IMR-90 (cell line): ENCODE measurements around the gene IFFO2. TPM values are rescaled to one million over a fixed set of nuclear protein-coding genes. Genes with fewer than 3 reads are reported as not detected.

Experiments
- ATAC-seq: fragments of 200-7000 bp; cut with Tn5 transposase; 2 replicates; pipeline ENCODE4 v1.9.1; 2020; ENCODE audit warnings: low read depth, mild to moderate bottlenecking, moderate library complexity
- BruUV-seq: library from RNA; stranded (reverse); fragments of 400-500 nt; replicated peaks from 2 replicates; lab custom pipeline; 2021; lab: Mats Ljungman, UMichigan
- CTCF ChIA-PET: fragments of 300-600 bp; formaldehyde crosslinking; extraction: SDS; loops from one replicate; lab custom pipeline; 2021; ENCODE audit warnings: antibody characterized with exemption; lab: Yijun Ruan, JAX
- POLR2A ChIA-PET: fragments of 300-600 bp; sonication (Branson Sonifier 250); formaldehyde crosslinking; loops from one replicate; lab custom pipeline; 2022; ENCODE audit warnings: antibody characterized with exemption; ENCODE audit not compliant: unreplicated experiment; lab: Charles Lee
- DNase-seq: peaks from one replicate; pipeline ENCODE4 v3.0.0; 2013
- H2AFZ ChIP-seq: replicated peaks from 2 replicates; pipeline ENCODE3; 2013; ENCODE audit warnings: low read length, mild to moderate bottlenecking; ENCODE audit not compliant: poor library complexity
- H2AK5ac ChIP-seq: 2 replicates; pipeline ENCODE4 v1.6.1; 2013; ENCODE audit warnings: low read depth, low read length, inconsistent platforms
- H2AK9ac ChIP-seq: replicated peaks from 2 replicates; pipeline ENCODE3; 2013; ENCODE audit warnings: mild to moderate bottlenecking, low read depth, low read length, moderate library complexity; ENCODE audit not compliant: poor library complexity
- H2BK120ac ChIP-seq: 2 replicates; pipeline ENCODE4 v1.6.1; 2013; ENCODE audit warnings: low read depth, low read length, inconsistent platforms
- H2BK15ac ChIP-seq: 3 replicates; pipeline ENCODE4 v1.6.1; 2013; ENCODE audit warnings: low read depth, low read length, inconsistent platforms
- H2BK20ac ChIP-seq: 2 replicates; pipeline ENCODE4 v1.6.1; 2013; ENCODE audit warnings: low read depth, mild to moderate bottlenecking, inconsistent platforms, low read length, moderate library complexity
- H2BK5ac ChIP-seq: 2 replicates; pipeline ENCODE4 v1.6.1; 2013; ENCODE audit warnings: mild to moderate bottlenecking, low read depth, low read length, inconsistent platforms; ENCODE audit not compliant: poor library complexity, severe bottlenecking
- H3K14ac ChIP-seq: replicated peaks from 2 replicates; pipeline ENCODE4 v1.6.1; 2013; ENCODE audit warnings: low read depth, low read length, inconsistent platforms
- H3K18ac ChIP-seq: 2 replicates; pipeline ENCODE4 v1.6.1; 2013; ENCODE audit warnings: low read depth, low read length, control low read depth
- H3K23ac ChIP-seq: 2 replicates; pipeline ENCODE4 v1.6.1; 2013; ENCODE audit warnings: low read depth, low read length, inconsistent platforms
- H3K27ac ChIP-seq: 2 replicates; pipeline ENCODE4 v1.5.1; 2013; ENCODE audit warnings: mild to moderate bottlenecking, control low read depth, low read length; ENCODE audit not compliant: insufficient read depth
- H3K27me3 ChIP-seq: 2 replicates; pipeline ENCODE4 v1.6.1; 2013; ENCODE audit warnings: low read length; ENCODE audit not compliant: control insufficient read depth, insufficient read depth
- H3K36me3 ChIP-seq: 2 replicates; pipeline ENCODE4 v1.6.1; 2013; ENCODE audit warnings: low read length, mixed read lengths; ENCODE audit not compliant: control insufficient read depth, insufficient read depth
- H3K4ac ChIP-seq: 2 replicates; pipeline ENCODE4 v1.6.1; 2013; ENCODE audit warnings: low read depth, low read length, inconsistent platforms
- H3K4me1 ChIP-seq: 2 replicates; pipeline ENCODE4 v1.6.1; 2013; ENCODE audit warnings: low read length, mixed read lengths; ENCODE audit not compliant: control insufficient read depth, insufficient read depth
- H3K4me2 ChIP-seq: 2 replicates; pipeline ENCODE4 v1.6.1; 2013; ENCODE audit warnings: low read depth, mild to moderate bottlenecking, control low read depth, low read length, moderate library complexity
- H3K4me3 ChIP-seq: 2 replicates; pipeline ENCODE4 v1.5.1; 2013; ENCODE audit warnings: low read depth, mild to moderate bottlenecking, control low read depth, low read length, moderate library complexity; ENCODE audit not compliant: insufficient read depth
- H3K56ac ChIP-seq: 2 replicates; pipeline ENCODE4 v1.6.1; 2013; ENCODE audit warnings: low read length, inconsistent platforms; ENCODE audit not compliant: insufficient read depth; ENCODE audit errors: extremely low read depth
- H3K79me1 ChIP-seq, 2 experiments: 2 replicates each; pipeline ENCODE4 v1.6.1; 2013; ENCODE audit warnings: low read length in 2 of 2, inconsistent platforms in 1 of 2, low read depth in 1 of 2
- H3K9ac ChIP-seq: 2 replicates; pipeline ENCODE4 v1.6.1; 2013; ENCODE audit warnings: low read depth, low read length, control low read depth
- H3K9me1 ChIP-seq: 2 replicates; pipeline ENCODE4 v1.6.1; 2013; ENCODE audit warnings: low read length, inconsistent platforms; ENCODE audit not compliant: insufficient read depth
- H3K9me3 ChIP-seq: 2 replicates; pipeline ENCODE4 v1.6.1; 2013; ENCODE audit warnings: low read length; ENCODE audit not compliant: control insufficient read depth, insufficient read depth
- H4K20me1 ChIP-seq: 2 replicates; pipeline ENCODE4 v1.6.1; 2013; ENCODE audit warnings: low read length, inconsistent platforms; ENCODE audit not compliant: insufficient read depth
- H4K5ac ChIP-seq: 2 replicates; pipeline ENCODE4 v1.6.1; 2013; ENCODE audit warnings: mild to moderate bottlenecking, low read depth, low read length, control low read depth
- H4K8ac ChIP-seq, 2 experiments: 2 replicates each; pipeline ENCODE4 v1.6.1; 2013; ENCODE audit warnings: low read depth in 2 of 2, low read length in 2 of 2, control low read depth in 1 of 2, inconsistent platforms in 1 of 2
- H4K91ac ChIP-seq: 2 replicates; pipeline ENCODE4 v1.6.1; 2013; ENCODE audit warnings: low read depth, low read length, inconsistent platforms; ENCODE audit not compliant: insufficient read depth
- MXI1 ChIP-seq: IDR thresholded peaks from 2 replicates; pipeline ENCODE4 v1.6.1; 2012; ENCODE audit warnings: low read depth, mild to moderate bottlenecking, low read length, moderate library complexity, borderline replicate concordance
- RCOR1 ChIP-seq: IDR thresholded peaks from 2 replicates; pipeline ENCODE4 v1.6.1; 2012; ENCODE audit warnings: mild to moderate bottlenecking, low read length, improper control_type of control experiment; ENCODE audit not compliant: insufficient replicate concordance
- RFX5 ChIP-seq: IDR thresholded peaks from 2 replicates; pipeline ENCODE4 v1.8.0; 2012; ENCODE audit warnings: low read depth, mild to moderate bottlenecking, low read length, moderate library complexity
- SMC3 ChIP-seq: fragments of 150-350 bp; IDR thresholded peaks from 2 replicates; pipeline ENCODE4 v1.6.1; 2016; ENCODE audit warnings: low read depth, mild to moderate bottlenecking, antibody characterized with exemption, low read length, moderate library complexity
- USF2 ChIP-seq: fragments of 150-350 bp; IDR thresholded peaks from 2 replicates; pipeline ENCODE4 v1.6.1; 2017; ENCODE audit warnings: mild to moderate bottlenecking, antibody characterized with exemption, low read length, low read depth
- WGBS, 2 experiments: methylation state at CpG; one replicate each; pipeline versions ENCODE4 v1.1.5 to v1.1.7; 2013; ENCODE audit warnings: missing lambda C conversion rate in 2 of 2; ENCODE audit not compliant: insufficient read length in 1 of 2; ENCODE audit errors: extremely low coverage in 2 of 2; 5-methylcytosine and 5-hydroxymethylcytosine counted together
- dilution Hi-C: fragments of 300-500 bp; cut with HindIII; formaldehyde crosslinking; loops from one replicate; pipeline ENCODE4 v1.14.3; 2018; ENCODE audit warnings: low sequenced_read_pairs; ENCODE audit not compliant: unreplicated experiment
- in situ Hi-C: fragments of 300-500 bp; cut with MboI; formaldehyde crosslinking; loops from 3 replicates; pipeline ENCODE4 v1.14.3; 2019; ENCODE audit warnings: low sequenced_read_pairs, inconsistent platforms, mixed read lengths
- intact Hi-C: fragments of 100-400 bp; cut with micrococcal nuclease; formaldehyde crosslinking; loops from 2 replicates; pipeline ENCODE4 v1.10.0; 2022
- polyA plus RNA-seq, 3 experiments: library from polyadenylated mRNA; depleted of rRNA; stranded (reverse); fragments of >200 nt; gene quantifications; 2 replicates each; pipeline ENCODE4 v1.2.3, GENCODE V29; 2012; ENCODE audit warnings: low replicate concordance in 1 of 3
- total RNA-seq: library from RNA; depleted of rRNA; stranded (reverse); fragments of >200 nt; gene quantifications from 2 replicates; pipeline ENCODE4 v1.2.3, GENCODE V29; 2012

The IFFO2 gene
- total and polyA plus RNA-seq, 2 of the 4 experiments (the other 2 are of a cell fraction) = 14.5 to 18.2 TPM

GRCh38 chr1:18879215-18879790, 77.2 kb downstream of the IFFO2 start:
- intact Hi-C loops = no loop called here
- Histone ChIP-seq H3K4me3 (no peak overlapping the region), H4K8ac (no peak overlapping the region), H3K9me3 (no peaks in the 10 kb centered on the region), H3K27ac (no peak overlapping the region), H2BK5ac (no peak overlapping the region), H3K56ac (no peak overlapping the region), H2BK20ac (no peak overlapping the region), H2AK9ac (no peak overlapping the region), H2BK15ac (no peak overlapping the region), H3K27me3 (no peaks in the 10 kb centered on the region), H3K14ac (no peak overlapping the region), H4K20me1 (no peaks in the 10 kb centered on the region), H3K18ac (no peak overlapping the region), H3K4ac (no peak overlapping the region), H3K23ac (no peak overlapping the region), H3K9ac (no peak overlapping the region), H3K4me1 (no peaks in the 10 kb centered on the region), H2AK5ac (no peak overlapping the region), H3K4me2 (no peak overlapping the region), H2AFZ (no peak overlapping the region), H3K9me1 (no peaks in the 10 kb centered on the region), H3K36me3 (peaks cover 2% of the 10 kb centered on the region), H4K91ac (no peak overlapping the region), H4K5ac (no peak overlapping the region), H2BK120ac (no peak overlapping the region), H3K79me1 (no peaks in the 10 kb centered on the region)
- ChIA-PET CTCF (no interaction called here), POLR2A (no interaction called here)
- TF ChIP-seq MXI1 (no peak), RFX5 (no peak), SMC3 (no peak), RCOR1 (no peak), USF2 (no peak)
- no peak for DNase-seq
- WGBS, 2 experiments = 86% methylated on average over 5 of the region's 12 CpGs; no CpG with 5 or more reads in 1 of the 2 experiments
- dilution Hi-C loops = no loop called here
- no peak for ATAC-seq
- in situ Hi-C loops = loop anchor here (10.0 kb wide), 1 partner anchor 285 kb away; no protein-coding TSS in a partner anchor
- BruUV-seq = no TSS peak
